ENCODE results near the gene SEPTIN11. TPM values are rescaled to one million over a fixed set of nuclear protein-coding genes. Genes with fewer than 3 reads are reported as not detected.

Gene SEPTIN11
- total and polyA plus RNA-seq, 9 of the 15 experiments (the other 6 are each of a cell fraction or from before 2014, with no cell fraction given): 25.7 to 142 (median 84.3) TPM

- TF ChIP-seq HMGXB4 (CRISPR knock-in tag; IDR thresholded peaks at IDR 0.05): no peak
- no peak for TF ChIP-seq RNF219 (CRISPR knock-in tag; IDR thresholded peaks at IDR 0.05)
- TF ChIP-seq ETV6 (IDR thresholded peaks at IDR 0.05; ENCODE audit: borderline replicate concordance in 1 of 2, low read depth in 2 of 2, low read length in 1 of 2): no peak
- TF ChIP-seq ETV6 (CRISPR knock-in tag; IDR thresholded peaks at IDR 0.05; ENCODE audit: borderline replicate concordance): peak; percentile 65; the same call in 1 of the 2 replicates
- TF ChIP-seq IRF2 (CRISPR knock-in tag; IDR thresholded peaks at IDR 0.05): no peak
- no peak for TF ChIP-seq ZBTB9 (CRISPR knock-in tag; IDR thresholded peaks at IDR 0.05)
- TF ChIP-seq ZZZ3 (IDR thresholded peaks at IDR 0.05): no peak
- no peak for TF ChIP-seq ZNF134 (CRISPR knock-in tag; conservative IDR thresholded peaks at IDR 0.05)
- TF ChIP-seq EHMT2 (IDR thresholded peaks at IDR 0.05): no peak
- TF ChIP-seq ZNF561 (CRISPR knock-in tag; conservative IDR thresholded peaks at IDR 0.05): no peak
- no peak for TF ChIP-seq HDAC6 (IDR thresholded peaks at IDR 0.05; ENCODE audit: low read depth, low read length)
- TF ChIP-seq SNRNP70 (optimal IDR thresholded peaks at IDR 0.05; ENCODE audit: low read depth, low read length): no peak
- no peak for TF ChIP-seq REST (IDR thresholded peaks at IDR 0.05; ENCODE audit: borderline replicate concordance)
- TF ChIP-seq REST (CRISPR knock-in tag; IDR thresholded peaks at IDR 0.05; ENCODE audit: low read depth): no peak
- TF ChIP-seq CSDE1 (IDR thresholded peaks at IDR 0.05): no peak
These were observed 893 bp upstream of the SEPTIN11 start (continued) for GRCh38 chr4:76948443-76949275.
